ACHN (cell line): ENCODE data around the gene CRYGC.
A peak's percentile ranks its signal among the peaks of the same experiment; 100 is the strongest.
"Not testable (repeated sequence)": the region's sequence is repeated elsewhere in the genome, so short reads cannot be mapped to it uniquely, and the experiment has no call there.

Experiments
- DNase-seq: peaks from one replicate; pipeline ENCODE4 v3.0.0-alpha.2; 2015
- in situ Hi-C: cut with HindIII; loops from 2 replicates; pipeline ENCODE4 v1.10.0; 2017; ENCODE audit warnings: low sequenced_read_pairs, low pct_ligation_motif_present, low pct_unique_long_range_greater_than_20kb

The CRYGC gene

GRCh38 chr2:208101716-208102631 is 27.7 kb downstream of the CRYGC start:
- DNase-seq: peak; percentile 44
- in situ Hi-C loops: no loop called here

DNA sequence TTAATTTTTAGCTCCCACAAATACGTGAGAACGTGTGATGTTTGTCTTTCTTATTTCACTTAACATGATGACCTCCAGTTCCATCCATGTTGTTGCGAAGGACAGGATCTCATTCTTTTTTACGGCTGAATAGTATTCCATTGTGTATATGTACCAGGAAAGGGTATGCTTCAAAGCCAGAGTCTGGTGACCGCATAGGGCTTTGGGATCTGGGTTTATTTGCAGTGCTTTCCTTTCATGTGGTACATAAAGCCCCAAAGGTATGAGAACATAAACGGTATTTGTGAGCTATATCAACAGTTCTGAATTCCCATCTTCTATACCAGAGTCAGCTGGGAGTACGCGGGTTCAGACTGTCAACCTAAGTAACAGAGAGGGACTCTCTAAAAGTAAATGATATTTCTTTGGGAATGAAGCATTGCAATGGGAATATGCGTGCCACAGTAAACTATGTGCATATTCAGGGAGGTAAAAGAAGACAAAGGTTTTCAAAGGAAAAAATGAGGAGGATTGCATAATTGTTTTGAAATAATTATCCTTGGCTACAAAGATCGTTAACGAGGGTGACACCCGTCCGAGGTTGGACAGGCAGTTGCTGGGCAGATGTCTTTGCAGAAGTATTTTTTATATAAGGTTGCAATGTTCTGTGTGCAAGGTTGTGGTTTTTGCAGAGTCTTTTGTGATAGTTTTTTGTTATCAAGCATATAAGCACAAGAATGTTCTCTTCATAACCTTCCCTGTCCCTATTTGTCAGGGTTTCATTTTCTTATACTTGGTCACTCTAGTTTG is 29.8 kb downstream of the CRYGC start:
- DNase-seq: no peak
- in situ Hi-C loops: no loop called here

GRCh38 chr2:208098701-208099100 is 30.9 kb downstream of the CRYGC start:
- in situ Hi-C loops, DNase-seq: not testable (repeated sequence)

DNA sequence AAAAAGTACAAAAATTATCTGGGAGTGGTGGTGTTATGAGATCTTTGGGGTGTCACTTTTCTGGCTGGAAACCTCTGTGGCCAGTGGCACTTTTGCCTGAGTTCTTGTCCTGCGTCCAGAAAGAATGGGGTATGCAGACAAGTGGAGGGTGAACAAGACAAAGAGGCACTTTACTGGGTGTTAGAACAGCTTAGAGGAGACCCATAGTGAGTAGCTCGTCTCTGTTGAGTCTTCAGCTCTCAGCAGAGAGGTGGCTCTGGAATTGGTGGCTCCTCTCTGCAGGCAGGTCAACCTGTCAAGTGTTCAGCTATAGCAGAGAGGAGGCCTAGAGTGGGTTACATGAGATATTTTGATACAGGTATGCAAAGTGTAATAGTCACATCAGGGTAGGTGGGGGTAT is 31.4 kb downstream of the CRYGC start:
- DNase-seq: no peak
- in situ Hi-C loops: no loop called here

- no peak for DNase-seq
- in situ Hi-C loops: no loop called here
These were observed 31.8 kb downstream of the CRYGC start for GRCh38 chr2:208097801-208098200.

- in situ Hi-C loops: no loop called here
- DNase-seq: no peak
These were observed 32.3 kb downstream of the CRYGC start for GRCh38 chr2:208097313-208097712.

DNA sequence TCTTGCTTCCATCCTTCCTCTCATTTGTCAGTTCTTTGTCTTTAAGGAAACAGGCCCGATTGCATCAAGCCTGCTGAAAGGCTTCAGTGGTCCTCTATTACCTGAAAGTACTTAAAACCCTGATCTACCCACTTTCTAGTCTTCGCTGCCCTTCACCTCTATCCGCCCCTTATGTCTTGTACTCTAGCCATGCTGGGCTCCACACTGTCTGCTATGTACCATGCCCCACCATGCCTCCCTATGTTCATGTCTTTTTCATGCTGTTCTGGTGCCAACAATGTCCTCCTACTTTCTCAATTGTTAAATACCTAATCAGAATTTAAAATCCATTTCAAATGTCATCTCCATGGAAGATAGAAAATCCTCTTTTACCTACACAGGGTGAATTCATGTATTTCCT is 33.5 kb downstream of the CRYGC start:
- no peak for DNase-seq
- in situ Hi-C loops: no loop called here

GRCh38 chr2:208093128-208093527 is 36.5 kb downstream of the CRYGC start:
- in situ Hi-C loops: no loop called here
- DNase-seq: no peak

- no peak for DNase-seq
- in situ Hi-C loops: no loop called here
These were observed 37.4 kb downstream of the CRYGC start for GRCh38 chr2:208092093-208092832.

- in situ Hi-C loops: no loop called here
- DNase-seq: no peak
These were observed 39.2 kb downstream of the CRYGC start for GRCh38 chr2:208090420-208090819.

GRCh38 chr2:208086029-208086428 is 43.6 kb downstream of the CRYGC start:
- in situ Hi-C loops: no loop called here

DNA sequence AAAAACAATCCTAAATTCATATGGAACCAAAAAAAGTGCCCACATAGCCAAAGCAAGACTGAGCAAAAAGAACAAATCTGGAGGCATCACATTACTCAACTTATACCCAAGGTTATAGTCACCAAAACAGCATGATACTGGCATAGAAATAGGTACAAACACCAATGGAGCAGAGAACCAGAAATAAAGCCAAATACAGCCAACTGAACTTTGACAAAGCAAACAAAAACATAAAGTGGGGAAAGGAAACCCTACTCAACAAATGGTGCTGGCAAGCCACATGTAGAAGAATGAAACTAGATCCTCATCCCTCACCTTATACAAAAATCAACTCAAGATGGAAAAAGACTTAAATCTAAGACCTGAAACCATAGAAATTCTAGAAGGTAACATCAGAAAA is 45.8 kb downstream of the CRYGC start:
- DNase-seq: no peak
- in situ Hi-C loops: no loop called here

More at GRCh38 chr2:208086029-208086428, 43.6 kb downstream of the CRYGC start:
- no peak for DNase-seq
